Fibroblast of lung (primary cell): ENCODE results near the gene FAM20C. TPM values are rescaled to one million over a fixed set of nuclear protein-coding genes. Genes with fewer than 3 reads are reported as not detected.

Experiments
- DNase-seq, 2 donors: peaks; one replicate each; pipeline versions ENCODE4 v3.0.0 to v3.0.0-alpha.2; 2010; ENCODE audit warnings: low read depth in 2 of 2
- H2AFZ ChIP-seq: 2 replicates; pipeline ENCODE4 v1.5.1; 2012; ENCODE audit warnings: low read length, control low read depth, inconsistent platforms
- H3K27ac ChIP-seq: 2 replicates; pipeline ENCODE4 v1.5.1; 2011; ENCODE audit warnings: low read length, control low read depth; ENCODE audit not compliant: insufficient read depth
- H3K27me3 ChIP-seq: 2 replicates; pipeline ENCODE4 v1.5.1; 2011; ENCODE audit warnings: mild to moderate bottlenecking, low read length; ENCODE audit not compliant: control insufficient read depth, insufficient read depth
- H3K36me3 ChIP-seq: 2 replicates; pipeline ENCODE4 v1.5.1; 2011; ENCODE audit warnings: low read length; ENCODE audit not compliant: control insufficient read depth, insufficient read depth
- H3K4me1 ChIP-seq: 2 replicates; pipeline ENCODE4 v1.5.1; 2011; ENCODE audit warnings: low read length; ENCODE audit not compliant: control insufficient read depth, insufficient read depth; ENCODE audit errors: extremely low read depth
- H3K4me2 ChIP-seq: 2 replicates; pipeline ENCODE4 v1.5.1; 2011; ENCODE audit warnings: low read length, control low read depth; ENCODE audit not compliant: insufficient read depth; ENCODE audit errors: extremely low read depth
- H3K4me3 ChIP-seq, 4 experiments: fragments of 200-600 bp in 1 of 4; sonication (generic) in 1 of 4; replicated peaks in 1 of 4; 2 replicates each; pipeline ENCODE4 v1.5.1; 2011 to 2016; ENCODE audit warnings: low read length in 4 of 4, low read depth in 3 of 4, mild to moderate bottlenecking in 3 of 4, control low read depth in 2 of 4, inconsistent platforms in 1 of 4, mixed read lengths in 1 of 4; ENCODE audit not compliant: insufficient read depth in 1 of 4; ENCODE audit errors: control extremely low read depth in 1 of 4
- H3K79me2 ChIP-seq: 2 replicates; pipeline ENCODE4 v1.5.1; 2012; ENCODE audit warnings: mild to moderate bottlenecking, low read length, inconsistent platforms; ENCODE audit not compliant: control insufficient read depth, insufficient read depth
- H3K9ac ChIP-seq: 2 replicates; pipeline ENCODE4 v1.5.1; 2011; ENCODE audit warnings: mild to moderate bottlenecking, low read length, control low read depth; ENCODE audit not compliant: insufficient read depth
- H3K9me3 ChIP-seq: 2 replicates; pipeline ENCODE4 v1.5.1; 2012; ENCODE audit warnings: low read depth, low read length; ENCODE audit not compliant: control insufficient read depth, insufficient read depth
- H4K20me1 ChIP-seq: 2 replicates; pipeline ENCODE4 v1.5.1; 2011; ENCODE audit warnings: low read length; ENCODE audit not compliant: control insufficient read depth, insufficient read depth; ENCODE audit errors: extremely low read depth
- EZH2 ChIP-seq: IDR thresholded peaks from 2 replicates; pipeline ENCODE4 v1.5.1; 2012; ENCODE audit warnings: low read length, control low read depth, mild to moderate bottlenecking; ENCODE audit errors: missing control alignments
- polyA plus RNA-seq, 2 donors: library from polyadenylated mRNA; depleted of rRNA in 1 of 2; stranded (reverse) in 1 of 2; unstranded in 1 of 2; fragments of >200 nt; gene quantifications; 2 replicates each; pipeline ENCODE4 v1.2.1, GENCODE V29; 2011 to 2012; ENCODE audit warnings: missing spikeins in 1 of 2
- total RNA-seq: library from RNA; depleted of rRNA; stranded (reverse); fragments of >200 nt; gene quantifications from 2 replicates; pipeline ENCODE4 v1.2.1, GENCODE V29; 2014
- TF ChIP-seq, protein P1 (sequence below), 2 donors: IDR thresholded peaks in 1 of 2; conservative IDR thresholded peaks in 1 of 2; 1 replicate in 1 of 2; 2 replicates in 1 of 2; pipeline ENCODE4 v1.5.1; 2011 to 2012; ENCODE audit warnings: low read length in 2 of 2, control low read depth in 1 of 2, inconsistent platforms in 1 of 2, low read depth in 1 of 2, mild to moderate bottlenecking in 1 of 2

Gene FAM20C
- total and polyA plus RNA-seq, 2 donors (not counting 1 experiment from before 2014, with no cell fraction given): 31.8 to 70.7 TPM

DNA sequence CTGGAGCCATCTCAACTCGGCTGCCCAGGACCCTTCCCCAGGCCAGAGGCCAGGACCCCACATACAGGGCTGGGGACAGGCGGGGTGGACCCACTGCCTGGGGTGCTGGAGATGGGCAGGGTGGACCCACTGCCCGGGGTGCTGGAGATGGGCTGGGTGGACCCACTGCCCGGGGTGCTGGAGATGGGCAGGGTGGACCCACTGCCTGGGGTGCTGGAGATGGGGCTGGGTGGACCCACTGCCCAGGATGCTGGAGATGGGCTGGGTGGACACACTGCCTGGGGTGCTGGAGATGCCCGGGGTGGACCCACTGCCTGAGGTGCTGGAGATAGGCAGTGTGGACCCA, 65.2 kb downstream of the FAM20C start:
- H2AFZ ChIP-seq: no peak overlapping the region
- TF ChIP-seq, protein P1, sequence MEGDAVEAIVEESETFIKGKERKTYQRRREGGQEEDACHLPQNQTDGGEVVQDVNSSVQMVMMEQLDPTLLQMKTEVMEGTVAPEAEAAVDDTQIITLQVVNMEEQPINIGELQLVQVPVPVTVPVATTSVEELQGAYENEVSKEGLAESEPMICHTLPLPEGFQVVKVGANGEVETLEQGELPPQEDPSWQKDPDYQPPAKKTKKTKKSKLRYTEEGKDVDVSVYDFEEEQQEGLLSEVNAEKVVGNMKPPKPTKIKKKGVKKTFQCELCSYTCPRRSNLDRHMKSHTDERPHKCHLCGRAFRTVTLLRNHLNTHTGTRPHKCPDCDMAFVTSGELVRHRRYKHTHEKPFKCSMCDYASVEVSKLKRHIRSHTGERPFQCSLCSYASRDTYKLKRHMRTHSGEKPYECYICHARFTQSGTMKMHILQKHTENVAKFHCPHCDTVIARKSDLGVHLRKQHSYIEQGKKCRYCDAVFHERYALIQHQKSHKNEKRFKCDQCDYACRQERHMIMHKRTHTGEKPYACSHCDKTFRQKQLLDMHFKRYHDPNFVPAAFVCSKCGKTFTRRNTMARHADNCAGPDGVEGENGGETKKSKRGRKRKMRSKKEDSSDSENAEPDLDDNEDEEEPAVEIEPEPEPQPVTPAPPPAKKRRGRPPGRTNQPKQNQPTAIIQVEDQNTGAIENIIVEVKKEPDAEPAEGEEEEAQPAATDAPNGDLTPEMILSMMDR (conservative IDR thresholded peaks at IDR 0.05 in 1 of 2, IDR thresholded peaks at IDR 0.05 in 1 of 2; ENCODE audit: low read depth in 1 of 2, low read length in 2 of 2): no peak
- TF ChIP-seq EZH2: no peak
- H3K9me3 ChIP-seq: peaks cover 4% of the 10 kb centered on the region
- H3K4me1 ChIP-seq: no peaks in the 10 kb centered on the region
- peaks cover 44% of the 10 kb centered on the region for H3K36me3 ChIP-seq
- H3K79me2 ChIP-seq: no peaks in the 10 kb centered on the region
- no peak overlapping the region for H3K9ac ChIP-seq
- no peaks in the 10 kb centered on the region for H4K20me1 ChIP-seq
- H3K27me3 ChIP-seq: no peaks in the 10 kb centered on the region
- H3K4me3 ChIP-seq: no peak overlapping the region
- DNase-seq: no peak
- H3K27ac ChIP-seq: no peak overlapping the region
- no peak overlapping the region for H3K4me2 ChIP-seq

DNA sequence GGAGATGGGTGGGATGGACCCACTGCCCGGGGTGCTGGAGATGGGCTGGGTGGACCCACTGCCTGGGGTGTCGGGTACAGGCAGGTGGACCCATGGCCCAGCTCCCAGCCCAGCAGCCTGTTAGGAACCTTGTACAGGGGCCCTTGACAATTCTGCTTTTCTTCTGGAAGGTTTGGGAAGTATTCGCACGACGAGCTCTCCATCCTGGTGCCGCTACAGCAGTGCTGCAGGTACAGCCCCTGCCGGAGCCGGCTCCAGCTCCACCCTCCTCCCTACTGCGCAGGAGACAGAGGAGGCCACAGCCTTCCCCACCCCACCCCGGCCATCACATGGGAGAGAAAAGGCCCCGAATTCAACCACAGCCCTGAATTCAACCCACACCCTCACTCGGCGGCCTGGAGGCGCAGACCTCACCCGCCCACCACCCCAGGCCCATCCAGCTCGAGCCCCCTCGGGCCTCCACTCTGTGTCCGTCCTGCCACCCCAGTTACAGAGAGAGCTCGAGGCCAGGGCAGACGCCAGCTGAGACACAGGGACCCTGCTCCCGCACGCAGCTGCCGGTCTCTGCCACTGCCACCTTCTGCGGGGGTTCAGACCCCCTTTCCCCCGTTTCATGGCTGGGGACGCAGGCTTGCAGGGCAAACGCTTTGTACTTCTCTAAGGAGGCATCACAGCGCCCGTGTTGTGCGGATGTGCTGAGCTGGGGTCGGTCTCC, 66.3 kb downstream of the FAM20C start:
- H3K36me3 ChIP-seq: peaks cover 37% of the 10 kb centered on the region
- H3K4me1 ChIP-seq: no peaks in the 10 kb centered on the region
- DNase-seq: no peak
- no peak overlapping the region for H3K27ac ChIP-seq
- no peak overlapping the region for H2AFZ ChIP-seq
- H3K4me2 ChIP-seq: no peak overlapping the region
- TF ChIP-seq EZH2: no peak
- TF ChIP-seq, protein P1 (conservative IDR thresholded peaks at IDR 0.05 in 1 of 2, IDR thresholded peaks at IDR 0.05 in 1 of 2; ENCODE audit: low read depth in 1 of 2, low read length in 2 of 2): no peak
- H3K9ac ChIP-seq: no peak overlapping the region
- H3K9me3 ChIP-seq: peaks cover 4% of the 10 kb centered on the region
- H3K79me2 ChIP-seq: no peaks in the 10 kb centered on the region
- H4K20me1 ChIP-seq: no peaks in the 10 kb centered on the region
- no peak overlapping the region for H3K4me3 ChIP-seq
- H3K27me3 ChIP-seq: no peaks in the 10 kb centered on the region

DNA sequence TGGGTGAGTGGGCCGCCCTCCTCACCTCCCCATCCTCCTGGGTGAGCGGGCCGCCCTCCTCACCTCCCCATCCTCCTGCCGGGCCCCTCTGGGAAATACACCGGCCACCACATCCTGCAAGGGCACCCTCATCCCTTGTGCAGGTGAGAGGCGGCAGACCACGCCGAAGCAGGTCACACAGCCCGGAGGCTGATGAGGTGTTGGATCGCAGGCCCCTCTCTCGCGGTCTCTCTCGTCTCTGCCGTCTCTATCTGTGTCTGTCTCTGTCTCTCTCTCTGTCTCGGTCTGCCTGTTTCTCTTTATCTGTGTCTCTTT, 66.8 kb downstream of the FAM20C start:
- H4K20me1 ChIP-seq: no peaks in the 10 kb centered on the region
- H3K9ac ChIP-seq: no peak overlapping the region
- H3K4me2 ChIP-seq: no peak overlapping the region
- TF ChIP-seq, protein P1 (conservative IDR thresholded peaks at IDR 0.05 in 1 of 2, IDR thresholded peaks at IDR 0.05 in 1 of 2; ENCODE audit: low read depth in 1 of 2, low read length in 2 of 2): no peak
- TF ChIP-seq EZH2: no peak
- no peaks in the 10 kb centered on the region for H3K4me1 ChIP-seq
- no peaks in the 10 kb centered on the region for H3K79me2 ChIP-seq
- no peaks in the 10 kb centered on the region for H3K27me3 ChIP-seq
- no peak overlapping the region for H3K27ac ChIP-seq
- H3K9me3 ChIP-seq: peaks cover 4% of the 10 kb centered on the region
- H3K4me3 ChIP-seq: no peak overlapping the region
- H3K36me3 ChIP-seq: peaks cover 37% of the 10 kb centered on the region
- no peak overlapping the region for H2AFZ ChIP-seq
- DNase-seq: no peak
